ENCODE results near the gene TTLL3.
"Not testable (repeated sequence)": the region's sequence is repeated elsewhere in the genome, so short reads cannot be mapped to it uniquely, and the experiment has no call there.

TTLL3 gene

GRCh38 chr3:9867106-9867505 is 57.0 kb downstream of the TTLL3 start:
- Histone ChIP-seq H3K36me3 (ENCODE audit: control insufficient read depth, insufficient read depth, low read length) (no peaks in the 10 kb centered on the region), H3K9me3 (ENCODE audit: control insufficient read depth, low read length) (no peaks in the 10 kb centered on the region), H3K27me3 (ENCODE audit: control insufficient read depth, insufficient read depth, low read length) (peaks cover 3% of the 10 kb centered on the region), H3K9ac (ENCODE audit: low read length) (no peak overlapping the region), H3K4me1 (ENCODE audit: control insufficient read depth, insufficient read depth, low read length) (peaks cover 10% of the 10 kb centered on the region), H3K4me3 (ENCODE audit: low read length) (no peak overlapping the region)

- no peaks in the 10 kb centered on the region for H3K9me3 ChIP-seq (ENCODE audit: control insufficient read depth, low read length)
- no peaks in the 10 kb centered on the region for H3K4me1 ChIP-seq (ENCODE audit: control insufficient read depth, insufficient read depth, low read length)
- no peak overlapping the region for H3K9ac ChIP-seq (ENCODE audit: low read length)
- H3K27me3 ChIP-seq (ENCODE audit: control insufficient read depth, insufficient read depth, low read length) = no peaks in the 10 kb centered on the region
- no peak overlapping the region for H3K4me3 ChIP-seq (ENCODE audit: low read length)
- no peaks in the 10 kb centered on the region for H3K36me3 ChIP-seq (ENCODE audit: control insufficient read depth, insufficient read depth, low read length)
Observed at GRCh38 chr3:9869955-9870354, 59.9 kb downstream of the TTLL3 start.

GRCh38 chr3:9870978-9871377 is 60.9 kb downstream of the TTLL3 start:
- no peaks in the 10 kb centered on the region for H3K27me3 ChIP-seq (ENCODE audit: control insufficient read depth, insufficient read depth, low read length)
- H3K4me1 ChIP-seq (ENCODE audit: control insufficient read depth, insufficient read depth, low read length) = no peaks in the 10 kb centered on the region
- H3K9me3 ChIP-seq (ENCODE audit: control insufficient read depth, low read length) = no peaks in the 10 kb centered on the region
- H3K9ac ChIP-seq (ENCODE audit: low read length) = no peak overlapping the region
- H3K4me3 ChIP-seq (ENCODE audit: low read length) = no peak overlapping the region
- no peaks in the 10 kb centered on the region for H3K36me3 ChIP-seq (ENCODE audit: control insufficient read depth, insufficient read depth, low read length)

GRCh38 chr3:9872067-9872466 is 62.0 kb downstream of the TTLL3 start:
- H3K4me1 ChIP-seq (ENCODE audit: control insufficient read depth, insufficient read depth, low read length); H3K4me3 ChIP-seq (ENCODE audit: low read length); H3K9me3 ChIP-seq (ENCODE audit: control insufficient read depth, low read length); H3K27me3 ChIP-seq (ENCODE audit: control insufficient read depth, insufficient read depth, low read length); H3K36me3 ChIP-seq (ENCODE audit: control insufficient read depth, insufficient read depth, low read length); H3K9ac ChIP-seq (ENCODE audit: low read length): not testable (repeated sequence)

- Histone ChIP-seq H3K36me3 (ENCODE audit: control insufficient read depth, insufficient read depth, low read length) (no peaks in the 10 kb centered on the region), H3K4me3 (ENCODE audit: low read length) (no peak overlapping the region), H3K9me3 (ENCODE audit: control insufficient read depth, low read length) (no peaks in the 10 kb centered on the region), H3K9ac (ENCODE audit: low read length) (no peak overlapping the region), H3K27me3 (ENCODE audit: control insufficient read depth, insufficient read depth, low read length) (no peaks in the 10 kb centered on the region), H3K4me1 (ENCODE audit: control insufficient read depth, insufficient read depth, low read length) (peaks cover 14% of the 10 kb centered on the region)
Observed at GRCh38 chr3:9875448-9875847, 65.4 kb downstream of the TTLL3 start.

GRCh38 chr3:9876255-9876654 is 66.2 kb downstream of the TTLL3 start:
- not testable (repeated sequence) for H3K9me3 ChIP-seq (ENCODE audit: control insufficient read depth, low read length); H3K4me3 ChIP-seq (ENCODE audit: low read length); H3K9ac ChIP-seq (ENCODE audit: low read length)

GRCh38 chr3:9876991-9877390 is 66.9 kb downstream of the TTLL3 start:
- H3K36me3 ChIP-seq (ENCODE audit: control insufficient read depth, insufficient read depth, low read length) = no peaks in the 10 kb centered on the region
- no peak overlapping the region for H3K4me3 ChIP-seq (ENCODE audit: low read length)
- no peak overlapping the region for H3K9ac ChIP-seq (ENCODE audit: low read length)
- no peaks in the 10 kb centered on the region for H3K9me3 ChIP-seq (ENCODE audit: control insufficient read depth, low read length)
- peaks cover 14% of the 10 kb centered on the region for H3K4me1 ChIP-seq (ENCODE audit: control insufficient read depth, insufficient read depth, low read length)
- H3K27me3 ChIP-seq (ENCODE audit: control insufficient read depth, insufficient read depth, low read length) = no peaks in the 10 kb centered on the region

More at GRCh38 chr3:9876255-9876654, 66.2 kb downstream of the TTLL3 start:
- H3K36me3 ChIP-seq (ENCODE audit: control insufficient read depth, insufficient read depth, low read length); H3K27me3 ChIP-seq (ENCODE audit: control insufficient read depth, insufficient read depth, low read length): not testable (repeated sequence)
- peaks cover 14% of the 10 kb centered on the region for H3K4me1 ChIP-seq (ENCODE audit: control insufficient read depth, insufficient read depth, low read length)

GRCh38 chr3:9878700-9879099 is 68.6 kb downstream of the TTLL3 start:
- no peaks in the 10 kb centered on the region for H3K27me3 ChIP-seq (ENCODE audit: control insufficient read depth, insufficient read depth, low read length)
- H3K36me3 ChIP-seq (ENCODE audit: control insufficient read depth, insufficient read depth, low read length) = no peaks in the 10 kb centered on the region
- H3K9ac ChIP-seq (ENCODE audit: low read length) = no peak overlapping the region
- peaks cover 16% of the 10 kb centered on the region for H3K4me1 ChIP-seq (ENCODE audit: control insufficient read depth, insufficient read depth, low read length)
- H3K4me3 ChIP-seq (ENCODE audit: low read length) = no peak overlapping the region
- no peaks in the 10 kb centered on the region for H3K9me3 ChIP-seq (ENCODE audit: control insufficient read depth, low read length)

GRCh38 chr3:9879830-9880549 is 69.9 kb downstream of the TTLL3 start, which contains the start of gene CIDEC:
Gene CIDEC, minus strand, starts transcription at chr3:9880253. Its CDS starts 1,767 bp downstream, at chr3:9878486.
- H3K9ac ChIP-seq (ENCODE audit: low read length) = no peak within 1 kb of the TSS
- no peaks in the 10 kb centered on the region for H3K9me3 ChIP-seq (ENCODE audit: control insufficient read depth, low read length)
- no peaks in the 10 kb centered on the region for H3K27me3 ChIP-seq (ENCODE audit: control insufficient read depth, insufficient read depth, low read length)
- no peak within 1 kb of the TSS for H3K4me3 ChIP-seq (ENCODE audit: low read length)
- H3K36me3 ChIP-seq (ENCODE audit: control insufficient read depth, insufficient read depth, low read length) = no peaks in the 10 kb centered on the region
- H3K4me1 ChIP-seq (ENCODE audit: control insufficient read depth, insufficient read depth, low read length) = peaks cover 24% of the 10 kb centered on the region

- H3K4me1 ChIP-seq (ENCODE audit: control insufficient read depth, insufficient read depth, low read length) = peaks cover 24% of the 10 kb centered on the region
- H3K36me3 ChIP-seq (ENCODE audit: control insufficient read depth, insufficient read depth, low read length) = no peaks in the 10 kb centered on the region
- H3K27me3 ChIP-seq (ENCODE audit: control insufficient read depth, insufficient read depth, low read length) = no peaks in the 10 kb centered on the region
- no peak overlapping the region for H3K9ac ChIP-seq (ENCODE audit: low read length)
- H3K4me3 ChIP-seq (ENCODE audit: low read length) = no peak overlapping the region
- no peaks in the 10 kb centered on the region for H3K9me3 ChIP-seq (ENCODE audit: control insufficient read depth, low read length)
Observed at GRCh38 chr3:9881441-9881840, 71.4 kb downstream of the TTLL3 start.

GRCh38 chr3:9883706-9884554 is 73.9 kb downstream of the TTLL3 start:
- Histone ChIP-seq H3K36me3 (ENCODE audit: control insufficient read depth, insufficient read depth, low read length) (no peaks in the 10 kb centered on the region), H3K9me3 (ENCODE audit: control insufficient read depth, low read length) (no peaks in the 10 kb centered on the region), H3K9ac (ENCODE audit: low read length) (no peak overlapping the region)

GRCh38 chr3:9884555-9885165 is 74.6 kb downstream of the TTLL3 start:
- no peak overlapping the region for H3K4me3 ChIP-seq (ENCODE audit: low read length)
- no peak overlapping the region for H3K9ac ChIP-seq (ENCODE audit: low read length)
- H3K9me3 ChIP-seq (ENCODE audit: control insufficient read depth, low read length) = no peaks in the 10 kb centered on the region
- no peaks in the 10 kb centered on the region for H3K36me3 ChIP-seq (ENCODE audit: control insufficient read depth, insufficient read depth, low read length)
- peaks cover 10% of the 10 kb centered on the region for H3K4me1 ChIP-seq (ENCODE audit: control insufficient read depth, insufficient read depth, low read length)
- no peaks in the 10 kb centered on the region for H3K27me3 ChIP-seq (ENCODE audit: control insufficient read depth, insufficient read depth, low read length)

More at GRCh38 chr3:9883706-9884554, 73.9 kb downstream of the TTLL3 start:
- Histone ChIP-seq H3K27me3 (ENCODE audit: control insufficient read depth, insufficient read depth, low read length) (no peaks in the 10 kb centered on the region), H3K4me1 (ENCODE audit: control insufficient read depth, insufficient read depth, low read length) (peaks cover 14% of the 10 kb centered on the region), H3K4me3 (ENCODE audit: low read length) (no peak overlapping the region)

Measured in mucosa of stomach (tissue), 1 donor.